SK-N-SH (cell line): ENCODE results near the gene MLKL. TPM values are rescaled to one million over a fixed set of nuclear protein-coding genes. Genes with fewer than 3 reads are reported as not detected.

Source experiments
- CTCF ChIA-PET: fragments of 300-600, 350-600 bp; formaldehyde crosslinking; extraction: SDS; loops from one replicate; lab custom pipeline; 2021; lab: Yijun Ruan, JAX
- POLR2A ChIA-PET: fragments of 350-600 bp; sonication (Branson Sonifier 250); formaldehyde crosslinking; extraction: SDS; loops from one replicate; lab custom pipeline; 2020; ENCODE audit warnings: antibody characterized with exemption, inconsistent platforms; lab: Yijun Ruan, JAX
- DNase-seq: peaks from one replicate; pipeline ENCODE4 v3.0.0; 2012
- H2AFZ ChIP-seq: fragments of 200-600 bp; sonication (generic); 2 replicates; pipeline ENCODE4 v1.8.1; 2016; ENCODE audit warnings: antibody characterized with exemption, mild to moderate bottlenecking, low read depth
- H3F3A ChIP-seq: fragments of 200-600 bp; sonication (generic); replicated peaks from 2 replicates; pipeline ENCODE3; 2016; ENCODE audit warnings: antibody characterized with exemption, mild to moderate bottlenecking; ENCODE audit not compliant: insufficient read depth
- H3K27ac ChIP-seq, 2 experiments: fragments of 200-500 bp in 1 of 2; fragments of 200-600 bp in 1 of 2; sonication (Bioruptor generic) in 1 of 2; sonication (generic), shearing (Covaris generic) in 1 of 2; 2 replicates each; pipeline versions ENCODE4 v1.5.1 to v1.6.1; 2014 to 2016; ENCODE audit warnings: low read depth in 2 of 2, inconsistent platforms in 1 of 2, low read length in 1 of 2, mild to moderate bottlenecking in 1 of 2, mixed read lengths in 1 of 2
- H3K27me3 ChIP-seq: fragments of 200-600 bp; sonication (generic), shearing (Covaris generic); 2 replicates; pipeline ENCODE4 v1.6.1; 2016; ENCODE audit warnings: mixed run types; ENCODE audit not compliant: insufficient read depth
- H3K36me3 ChIP-seq, 2 experiments: fragments of 200-500 bp in 1 of 2; fragments of 200-600 bp in 1 of 2; sonication (Bioruptor generic) in 1 of 2; sonication (generic) in 1 of 2; replicated peaks in 1 of 2; 2 replicates each; pipeline versions ENCODE3 to v1.5.1; 2014 to 2016; ENCODE audit warnings: low read length in 1 of 2, mild to moderate bottlenecking in 1 of 2; ENCODE audit not compliant: insufficient read depth in 2 of 2, control insufficient read depth in 1 of 2
- H3K4me1 ChIP-seq, 2 experiments: fragments of 200-500 bp in 1 of 2; fragments of 200-600 bp in 1 of 2; sonication (Bioruptor generic) in 1 of 2; sonication (generic), shearing (Covaris generic) in 1 of 2; 2 replicates each; pipeline versions ENCODE4 v1.5.1 to v1.6.1; 2014 to 2016; ENCODE audit warnings: low read depth in 1 of 2, low read length in 1 of 2, mixed run types in 1 of 2; ENCODE audit not compliant: insufficient read depth in 2 of 2, control insufficient read depth in 1 of 2
- H3K4me2 ChIP-seq: fragments of 200-600 bp; sonication (generic), shearing (Covaris generic); 2 replicates; pipeline ENCODE4 v1.6.1; 2017; ENCODE audit warnings: mixed run types
- H3K4me3 ChIP-seq, 2 experiments: fragments of 200-500 bp in 1 of 2; fragments of 200-600 bp in 1 of 2; sonication (Bioruptor generic) in 1 of 2; sonication (generic), shearing (Covaris generic) in 1 of 2; 2 replicates each; pipeline versions ENCODE4 v1.5.1 to v1.8.1; 2014 to 2016; ENCODE audit warnings: low read depth in 2 of 2, inconsistent platforms in 1 of 2, low read length in 1 of 2, mild to moderate bottlenecking in 1 of 2, mixed read lengths in 1 of 2, moderate library complexity in 1 of 2
- H3K79me2 ChIP-seq: fragments of 200-600 bp; sonication (generic); 2 replicates; pipeline ENCODE4 v1.8.1; 2017; ENCODE audit warnings: mild to moderate bottlenecking; ENCODE audit not compliant: insufficient read depth
- H3K9ac ChIP-seq: fragments of 200-600 bp; sonication (generic); 2 replicates; pipeline ENCODE4 v1.6.1; 2017; ENCODE audit warnings: mixed run types
- H3K9me2 ChIP-seq: fragments of 200-600 bp; sonication (generic); 2 replicates; pipeline ENCODE4 v1.6.1; 2017; ENCODE audit warnings: mixed run types
- H3K9me3 ChIP-seq: fragments of 200-600 bp; sonication (generic); 2 replicates; pipeline ENCODE4 v1.6.1; 2017; ENCODE audit warnings: mixed run types, mild to moderate bottlenecking, moderate library complexity
- H4K20me1 ChIP-seq: fragments of 200-600 bp; sonication (generic); 2 replicates; pipeline ENCODE4 v1.6.1; 2017; ENCODE audit warnings: mild to moderate bottlenecking, mixed run types; ENCODE audit not compliant: insufficient read depth
- EZH2phosphoT487 ChIP-seq: fragments of 200-600 bp; sonication (generic); IDR thresholded peaks from 2 replicates; pipeline ENCODE4 v1.6.1; 2017; ENCODE audit warnings: low read depth, mixed run types, mild to moderate bottlenecking, antibody characterized with exemption, moderate library complexity, borderline replicate concordance
- FOSL2 ChIP-seq: IDR thresholded peaks from 2 replicates; pipeline ENCODE4 v1.4.0; 2012; ENCODE audit warnings: low read depth, mild to moderate bottlenecking, moderate library complexity, borderline replicate concordance
- FOXJ3 ChIP-seq: sonication (generic); formaldehyde crosslinking; IDR thresholded peaks from 2 replicates; pipeline ENCODE4 v1.5.1; 2020; ENCODE audit warnings: mild to moderate bottlenecking, missing genetic modification reagents
- JUND ChIP-seq: IDR thresholded peaks from 2 replicates; pipeline ENCODE4 v1.4.0; 2012
- MEF2A ChIP-seq: IDR thresholded peaks from 2 replicates; pipeline ENCODE4 v1.4.0; 2012; ENCODE audit warnings: low read depth, borderline replicate concordance
- POLR2AphosphoS5 ChIP-seq: IDR thresholded peaks from 2 replicates; pipeline ENCODE4 v1.6.1; 2012; ENCODE audit warnings: low read depth, low read length
- RCOR1 ChIP-seq: fragments of 150-350 bp; IDR thresholded peaks from 2 replicates; pipeline ENCODE4 v1.6.1; 2017; ENCODE audit warnings: antibody characterized with exemption, low read length
- RFX5 ChIP-seq: IDR thresholded peaks from 2 replicates; pipeline ENCODE4 v1.6.1; 2012; ENCODE audit warnings: mild to moderate bottlenecking, improper control_type of control experiment, low read length
- WGBS: methylation state at CpG from one replicate; pipeline ENCODE4 v1.1.6; 2017; ENCODE audit warnings: low lambda C conversion rate; 5-methylcytosine and 5-hydroxymethylcytosine counted together
- polyA plus RNA-seq, 3 experiments: library from polyadenylated mRNA; depleted of rRNA; stranded (reverse); fragments of >200 nt; gene quantifications; 2 replicates each; pipeline ENCODE4 v1.2.3, GENCODE V29; 2012
- TF ChIP-seq, protein P1 (sequence below): IDR thresholded peaks from 2 replicates; pipeline ENCODE4 v1.6.1; 2012; ENCODE audit warnings: mild to moderate bottlenecking, low read depth, low read length, moderate library complexity

The MLKL gene
- polyA plus RNA-seq, 1 of the 3 experiments (the other 2 are of a cell fraction) = 3.6 TPM

DNA sequence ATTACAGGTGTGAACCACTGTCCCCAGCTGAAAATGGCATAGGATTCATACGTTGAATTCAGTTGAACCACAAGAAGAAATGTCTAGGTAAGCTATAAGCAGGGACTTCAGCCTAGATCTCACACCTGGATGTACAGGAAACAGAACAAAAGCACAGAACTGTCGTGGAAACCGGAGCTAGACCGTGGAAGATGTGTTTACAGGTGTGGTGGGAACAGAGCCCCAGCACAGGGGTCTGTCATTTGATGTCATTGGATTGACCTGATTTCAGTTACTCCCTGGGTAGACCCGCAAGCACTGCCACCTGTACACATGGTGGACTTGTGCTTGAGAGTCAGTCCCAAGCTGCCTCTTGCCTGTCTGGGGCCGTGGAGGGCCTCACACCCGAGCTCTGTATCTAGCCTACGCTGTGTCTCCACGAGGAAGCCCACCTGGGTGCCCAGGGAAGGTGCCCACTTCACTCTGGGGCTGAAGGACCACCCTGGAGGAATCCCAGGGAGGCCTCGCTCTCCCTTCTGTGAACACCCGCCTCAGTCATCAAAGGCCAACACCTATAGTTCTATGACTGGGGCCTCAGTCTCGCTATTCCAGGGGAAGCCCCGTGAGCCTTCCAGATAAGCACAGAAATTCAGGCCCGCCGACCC is 32.2 kb upstream of the MLKL start:
- 52% methylated on average over 7 of the region's 15 CpGs for WGBS
- no peak overlapping the region for H2AFZ ChIP-seq
- H3K27ac ChIP-seq = no peak overlapping the region
- peaks cover 0 to 20% of the 10 kb centered on the region in 2 experiments; a peak in 1 of 4 replicates for H3K4me1 ChIP-seq
- ChIA-PET POLR2A (no interaction called here), CTCF (interaction anchor here (0.9 kb wide), 1 partner anchor 23 kb away, joined by 3 read pairs; no protein-coding TSS in a partner anchor)
- DNase-seq = no peak
- H3K9me3 ChIP-seq = no peaks in the 10 kb centered on the region
- H3K36me3 ChIP-seq = no peaks in the 10 kb centered on the region
- H3K9ac ChIP-seq = no peak overlapping the region
- H4K20me1 ChIP-seq = no peaks in the 10 kb centered on the region
- H3F3A ChIP-seq = no peaks in the 10 kb centered on the region
- no peaks in the 10 kb centered on the region for H3K9me2 ChIP-seq
- no peaks in the 10 kb centered on the region for H3K79me2 ChIP-seq
- no peak overlapping the region for H3K4me3 ChIP-seq
- TF ChIP-seq EZH2phosphoT487 = no peak
- TF ChIP-seq JUND = no peak
- TF ChIP-seq MEF2A = no peak
- TF ChIP-seq FOXJ3 (CRISPR knock-in tag) = no peak
- no peak for TF ChIP-seq RFX5
- H3K27me3 ChIP-seq = no peaks in the 10 kb centered on the region
- H3K4me2 ChIP-seq = no peak overlapping the region

GRCh38 chr16:74731853-74732477 is 31.3 kb upstream of the MLKL start:
- POLR2A ChIA-PET = no interaction called here

More at GRCh38 chr16:74731853-74732477, 31.3 kb upstream of the MLKL start:
- H3K9me3 ChIP-seq = no peaks in the 10 kb centered on the region
- H4K20me1 ChIP-seq = no peaks in the 10 kb centered on the region
- H3K4me2 ChIP-seq = no peak overlapping the region
- no peak overlapping the region for H3K27ac ChIP-seq
- TF ChIP-seq, protein P1, sequence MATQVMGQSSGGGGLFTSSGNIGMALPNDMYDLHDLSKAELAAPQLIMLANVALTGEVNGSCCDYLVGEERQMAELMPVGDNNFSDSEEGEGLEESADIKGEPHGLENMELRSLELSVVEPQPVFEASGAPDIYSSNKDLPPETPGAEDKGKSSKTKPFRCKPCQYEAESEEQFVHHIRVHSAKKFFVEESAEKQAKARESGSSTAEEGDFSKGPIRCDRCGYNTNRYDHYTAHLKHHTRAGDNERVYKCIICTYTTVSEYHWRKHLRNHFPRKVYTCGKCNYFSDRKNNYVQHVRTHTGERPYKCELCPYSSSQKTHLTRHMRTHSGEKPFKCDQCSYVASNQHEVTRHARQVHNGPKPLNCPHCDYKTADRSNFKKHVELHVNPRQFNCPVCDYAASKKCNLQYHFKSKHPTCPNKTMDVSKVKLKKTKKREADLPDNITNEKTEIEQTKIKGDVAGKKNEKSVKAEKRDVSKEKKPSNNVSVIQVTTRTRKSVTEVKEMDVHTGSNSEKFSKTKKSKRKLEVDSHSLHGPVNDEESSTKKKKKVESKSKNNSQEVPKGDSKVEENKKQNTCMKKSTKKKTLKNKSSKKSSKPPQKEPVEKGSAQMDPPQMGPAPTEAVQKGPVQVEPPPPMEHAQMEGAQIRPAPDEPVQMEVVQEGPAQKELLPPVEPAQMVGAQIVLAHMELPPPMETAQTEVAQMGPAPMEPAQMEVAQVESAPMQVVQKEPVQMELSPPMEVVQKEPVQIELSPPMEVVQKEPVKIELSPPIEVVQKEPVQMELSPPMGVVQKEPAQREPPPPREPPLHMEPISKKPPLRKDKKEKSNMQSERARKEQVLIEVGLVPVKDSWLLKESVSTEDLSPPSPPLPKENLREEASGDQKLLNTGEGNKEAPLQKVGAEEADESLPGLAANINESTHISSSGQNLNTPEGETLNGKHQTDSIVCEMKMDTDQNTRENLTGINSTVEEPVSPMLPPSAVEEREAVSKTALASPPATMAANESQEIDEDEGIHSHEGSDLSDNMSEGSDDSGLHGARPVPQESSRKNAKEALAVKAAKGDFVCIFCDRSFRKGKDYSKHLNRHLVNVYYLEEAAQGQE = no peak
- TF ChIP-seq JUND (no peak), POLR2AphosphoS5 (no peak), RCOR1 (no peak), FOSL2 (no peak)
- H3K9ac ChIP-seq = no peak overlapping the region
- H3K79me2 ChIP-seq = no peaks in the 10 kb centered on the region
- CTCF ChIA-PET = interaction anchor here (0.6 to 3.7 kb wide), 3 partner anchors 9 to 130 kb away, joined by 3 to 22 read pairs (median 6); no protein-coding TSS in a partner anchor
- no peak overlapping the region for H2AFZ ChIP-seq
- H3K27me3 ChIP-seq = no peaks in the 10 kb centered on the region
- WGBS = 64% methylated on average over 8 of the region's 8 CpGs
- no peak for DNase-seq
- no peaks in the 10 kb centered on the region for H3K9me2 ChIP-seq
- no peaks in the 10 kb centered on the region for H3F3A ChIP-seq
- peaks cover 0 to 19% of the 10 kb centered on the region in 2 experiments; a peak in 1 of 4 replicates for H3K4me1 ChIP-seq
- H3K4me3 ChIP-seq = no peak overlapping the region
- H3K36me3 ChIP-seq = no peaks in the 10 kb centered on the region
